Esophagus muscularis mucosa (tissue), 3 donors: Measurements from ENCODE around the gene SLC25A13.

ENCODE experiments used
- CTCF ChIP-seq, 3 experiments: fragments of 200-600 bp in 2 of 3; fragments of 450-650 bp in 1 of 3; sonication (generic) in 2 of 3; IDR thresholded peaks; one replicate each; pipeline ENCODE4 v1.5.1; 2017 to 2019; ENCODE audit warnings: antibody characterized with exemption in 3 of 3, mild to moderate bottlenecking in 2 of 3, moderate library complexity in 1 of 3
- POLR2A ChIP-seq: fragments of 450-650 bp; IDR thresholded peaks from one replicate; pipeline ENCODE4 v1.6.1; 2017; ENCODE audit warnings: antibody characterized with exemption, moderate library complexity, mild to moderate bottlenecking, low read depth
- POLR2AphosphoS5 ChIP-seq, 2 donors: sonication (generic); formaldehyde crosslinking; IDR thresholded peaks; one replicate each; pipeline ENCODE4 v1.6.1; 2017; ENCODE audit warnings: antibody characterized with exemption in 2 of 2

DNA sequence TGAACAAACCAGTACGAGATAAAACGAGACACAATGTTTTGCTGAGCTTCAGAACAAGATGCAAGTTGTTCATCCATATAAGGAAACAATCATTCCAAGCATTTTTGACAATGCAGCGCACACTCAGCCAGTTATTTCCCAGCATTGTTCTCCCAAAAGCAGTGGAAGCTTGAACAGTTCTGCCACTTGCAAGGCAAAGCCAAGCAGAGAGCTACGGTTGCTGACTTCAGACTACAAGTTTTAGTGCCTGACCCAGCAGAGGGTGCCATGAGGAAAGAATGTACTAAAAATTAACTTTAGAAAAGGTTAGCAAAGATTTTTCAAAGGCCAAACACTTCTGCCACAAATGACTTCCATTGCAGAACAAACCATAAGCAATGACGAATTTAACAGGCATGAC lies 152.5 kb downstream of the SLC25A13 start:
- TF ChIP-seq CTCF (IDR thresholded peaks at IDR 0.05) (no peak), POLR2AphosphoS5 (IDR thresholded peaks at IDR 0.05) (no peak), POLR2A (no peak)
